HG03039 (cell line): ENCODE results near the gene TNNT3.

Experiments used
- ATAC-seq: cut with Tn5 transposase; IDR thresholded peaks from one replicate; pipeline ENCODE4 v1.9.1; 2021; ENCODE audit warnings: mild to moderate bottlenecking, moderate library complexity; ENCODE audit not compliant: unreplicated experiment

Gene TNNT3

GRCh38 chr11:1894759-1895158 lies 24.7 kb upstream of the TNNT3 start:
- no peak for ATAC-seq

GRCh38 chr11:1896468-1896867 lies 23.0 kb upstream of the TNNT3 start:
- ATAC-seq = no peak

- no peak for ATAC-seq
Measured at GRCh38 chr11:1896923-1897322, 22.6 kb upstream of the TNNT3 start.

GRCh38 chr11:1899090-1899489 lies 20.4 kb upstream of the TNNT3 start:
- no peak for ATAC-seq

- ATAC-seq = no peak
Measured at GRCh38 chr11:1899686-1900085, 19.8 kb upstream of the TNNT3 start.

- no peak for ATAC-seq
Measured at GRCh38 chr11:1906181-1906580, 13.3 kb upstream of the TNNT3 start.

- ATAC-seq = no peak
Measured at GRCh38 chr11:1906611-1907423, 12.7 kb upstream of the TNNT3 start.

- ATAC-seq = no peak
Measured at GRCh38 chr11:1908618-1909017, 10.9 kb upstream of the TNNT3 start.

GRCh38 chr11:1909524-1909923 lies 10.0 kb upstream of the TNNT3 start:
- ATAC-seq = no peak

GRCh38 chr11:1912289-1912878 lies 7.1 kb upstream of the TNNT3 start:
- no peak for ATAC-seq

- ATAC-seq = no peak
Measured at GRCh38 chr11:1913271-1914060, 6.0 kb upstream of the TNNT3 start.

- ATAC-seq = no peak
Measured at GRCh38 chr11:1915795-1916131, 3.7 kb upstream of the TNNT3 start.

- no peak for ATAC-seq
Measured at GRCh38 chr11:1916132-1916985, 3.1 kb upstream of the TNNT3 start.

GRCh38 chr11:1916986-1917522 lies 2.4 kb upstream of the TNNT3 start:
- ATAC-seq = no peak

- no peak for ATAC-seq
Measured at GRCh38 chr11:1917523-1918435, 1.7 kb upstream of the TNNT3 start.

- ATAC-seq = no peak
Measured at GRCh38 chr11:1918436-1919315, 827 bp upstream of the TNNT3 start.

GRCh38 chr11:1920128-1920908 lies 815 bp downstream of the TNNT3 start:
- no peak for ATAC-seq
